ENCODE measurements around the gene FBXO38.

FBXO38 gene

GRCh38 chr5:148383564-148384379 is at the start of gene FBXO38:
Gene FBXO38 (plus strand): TSS chr5:148383958. CDS start chr5:148394777, 10,819 bp downstream.
- no peaks in the 10 kb centered on the region for H3K27me3 Mint-ChIP-seq (ENCODE audit: low read depth)
- H3K4me1 Mint-ChIP-seq, result peaks cover 51% of the 10 kb centered on the region
- H3K36me3 Mint-ChIP-seq (ENCODE audit: low read depth), result peaks cover 4% of the 10 kb centered on the region
- peak within 1 kb of the TSS; percentile 88 to 92 (median 92) for H3K4me3 Mint-ChIP-seq
- H3K27ac Mint-ChIP-seq, result peak within 1 kb of the TSS; percentile 89 to 95 (median 92)
- H3K9me3 Mint-ChIP-seq, result no peaks in the 10 kb centered on the region
- TF ChIP-seq CTCF (IDR thresholded peaks at IDR 0.05; ENCODE audit: unreplicated experiment in 3 of 3), result no peak

- peaks cover 7% of the 10 kb centered on the region for H3K36me3 Mint-ChIP-seq (ENCODE audit: low read depth)
- H3K27me3 Mint-ChIP-seq (ENCODE audit: low read depth), result no peaks in the 10 kb centered on the region
- no peak for TF ChIP-seq CTCF (IDR thresholded peaks at IDR 0.05; ENCODE audit: unreplicated experiment in 3 of 3)
- no peak within 1 kb of the TSS for H3K4me3 Mint-ChIP-seq
- peaks cover 11% of the 10 kb centered on the region for H3K9me3 Mint-ChIP-seq
- H3K27ac Mint-ChIP-seq, result no peak within 1 kb of the TSS
- H3K4me1 Mint-ChIP-seq, result no peaks in the 10 kb centered on the region
These were observed 48.5 kb upstream of the FBXO38 start, which contains the start of gene SPINK9 for GRCh38 chr5:148335259-148335658. Gene SPINK9 (plus strand): TSS chr5:148335559. CDS start chr5:148335614, 55 bp downstream.

DNA sequence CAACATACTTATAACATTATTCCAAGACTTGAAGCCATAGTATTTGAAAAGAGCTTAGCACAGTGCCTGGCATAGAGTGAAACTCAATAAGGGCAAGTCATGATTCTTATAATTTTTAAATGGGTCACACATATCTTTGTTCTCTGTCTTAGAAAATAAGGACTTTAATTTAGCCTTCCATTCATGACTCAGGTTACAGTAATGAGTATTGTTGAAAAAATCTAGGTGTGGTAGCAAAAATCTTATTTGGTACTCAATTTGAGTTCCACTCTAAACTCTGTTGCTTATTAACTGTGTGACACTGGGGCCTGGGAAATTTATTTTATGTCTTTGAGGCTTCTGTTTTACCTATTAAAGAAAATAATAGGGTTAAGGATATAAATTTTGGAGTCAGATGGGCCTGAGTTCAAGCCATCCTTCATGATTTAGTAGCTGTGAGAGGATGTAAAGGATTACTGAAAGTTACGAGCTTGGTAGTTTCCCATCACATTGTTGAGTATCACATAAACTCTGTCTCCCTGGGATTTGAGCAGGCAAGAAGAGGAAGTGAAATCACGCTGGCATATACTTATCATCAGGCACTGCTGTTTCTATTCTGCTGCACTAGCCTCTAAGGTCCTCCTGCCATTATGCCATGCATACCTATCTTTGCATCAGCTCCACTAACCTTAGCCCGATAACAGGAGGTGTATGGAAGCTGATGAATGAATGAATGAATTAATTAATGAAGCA is 46.9 kb upstream of the FBXO38 start:
- H3K27me3 Mint-ChIP-seq (ENCODE audit: low read depth), result no peaks in the 10 kb centered on the region

DNA sequence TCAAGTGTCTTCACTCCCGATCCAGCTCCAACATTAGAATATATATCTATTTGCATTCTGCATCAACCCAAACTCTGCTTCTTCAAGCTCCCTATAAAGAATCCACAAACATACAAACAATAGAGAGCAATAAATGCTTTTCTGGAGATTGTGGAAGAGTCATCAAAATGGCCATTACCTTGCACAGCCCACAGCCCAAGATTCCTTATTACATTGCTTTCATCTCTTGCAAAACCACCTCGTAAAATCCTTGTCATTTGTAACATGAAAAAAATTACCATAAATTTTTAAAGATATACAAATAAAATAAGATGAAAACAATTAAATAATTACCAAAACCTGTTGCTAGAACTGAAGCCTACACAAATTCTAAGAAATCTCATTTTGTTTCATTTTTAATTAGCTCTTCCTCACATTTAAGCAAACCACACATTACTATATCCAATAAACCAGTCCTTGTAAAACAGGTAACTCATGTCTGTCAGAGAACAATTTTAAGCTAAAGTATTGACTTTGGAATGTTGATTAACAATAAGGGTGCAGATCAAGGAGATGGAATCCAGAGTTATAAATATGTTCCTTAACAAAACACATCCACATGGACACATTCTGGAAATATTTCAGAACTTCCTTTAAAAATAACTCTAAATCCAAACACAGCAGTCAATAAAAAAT is 41.2 kb upstream of the FBXO38 start:
- Mint-ChIP-seq H3K27me3 (ENCODE audit: low read depth) (no peaks in the 10 kb centered on the region), H3K9me3 (no peaks in the 10 kb centered on the region)
- no peak for TF ChIP-seq CTCF (IDR thresholded peaks at IDR 0.05; ENCODE audit: unreplicated experiment in 3 of 3)

More for the DNA sequence above, 46.9 kb upstream of the FBXO38 start:
- Mint-ChIP-seq H3K27ac (no peak overlapping the region), H3K36me3 (ENCODE audit: low read depth) (no peaks in the 10 kb centered on the region), H3K9me3 (peaks cover 3% of the 10 kb centered on the region), H3K4me3 (no peak overlapping the region), H3K4me1 (no peaks in the 10 kb centered on the region)
- no peak for TF ChIP-seq CTCF (IDR thresholded peaks at IDR 0.05; ENCODE audit: unreplicated experiment in 3 of 3)

GRCh38 chr5:148343046-148343407 is 40.7 kb upstream of the FBXO38 start:
- Mint-ChIP-seq H3K27ac (no peak overlapping the region), H3K4me3 (no peak overlapping the region), H3K9me3 (no peaks in the 10 kb centered on the region), H3K27me3 (ENCODE audit: low read depth) (no peaks in the 10 kb centered on the region), H3K36me3 (ENCODE audit: low read depth) (no peaks in the 10 kb centered on the region), H3K4me1 (no peaks in the 10 kb centered on the region)
- no peak for TF ChIP-seq CTCF (IDR thresholded peaks at IDR 0.05; ENCODE audit: unreplicated experiment in 3 of 3)

More for the DNA sequence above, 41.2 kb upstream of the FBXO38 start:
- H3K4me3 Mint-ChIP-seq, result no peak overlapping the region
- no peaks in the 10 kb centered on the region for H3K36me3 Mint-ChIP-seq (ENCODE audit: low read depth)
- H3K4me1 Mint-ChIP-seq, result no peaks in the 10 kb centered on the region
- H3K27ac Mint-ChIP-seq, result no peak overlapping the region
